H1 (cell line): ENCODE measurements around the gene EBF3. TPM values are rescaled to one million over a fixed set of nuclear protein-coding genes. Genes with fewer than 3 reads are reported as not detected.

Experiments
- CTCF ChIA-PET: fragments of 300-600 bp; sonication (Branson Sonifier 250); formaldehyde crosslinking; loops from one replicate; lab custom pipeline; 2021; ENCODE audit not compliant: partially characterized antibody; lab: Charles Lee
- POLR2A ChIA-PET: fragments of 300-600 bp; sonication (Branson Sonifier 250); formaldehyde crosslinking; loops from one replicate; lab custom pipeline; 2021; ENCODE audit warnings: inconsistent platforms; ENCODE audit not compliant: partially characterized antibody; lab: Charles Lee
- DNase-seq, 2 experiments: peaks; one replicate each; pipeline versions ENCODE4 v3.0.0 to v3.0.0-alpha.2; 2010 to 2022; ENCODE audit warnings: low spot score in 2 of 2, low read depth in 1 of 2, mixed read lengths in 1 of 2
- FAIRE-seq: peaks from 2 replicates; lab custom pipeline; 2011; peaks lifted over from hg19 to GRCh38; lab: Jason Lieb, UNC
- H2AFZ ChIP-seq: 2 replicates; pipeline ENCODE4 v1.8.1; 2012; ENCODE audit warnings: low read length, inconsistent platforms
- H2AK5ac ChIP-seq: 2 replicates; pipeline ENCODE4 v1.6.1; 2013; ENCODE audit warnings: low read depth, low read length
- H2BK120ac ChIP-seq: replicated peaks from 2 replicates; pipeline ENCODE3; 2013; ENCODE audit warnings: low read depth, low read length, inconsistent platforms
- H2BK12ac ChIP-seq: 2 replicates; pipeline ENCODE4 v1.6.1; 2013; ENCODE audit warnings: low read depth, low read length
- H2BK15ac ChIP-seq: 2 replicates; pipeline ENCODE4 v1.6.1; 2013; ENCODE audit warnings: low read length
- H2BK20ac ChIP-seq: 2 replicates; pipeline ENCODE4 v1.6.1; 2013; ENCODE audit warnings: low read length
- H2BK5ac ChIP-seq: 2 replicates; pipeline ENCODE4 v1.6.1; 2013; ENCODE audit warnings: low read depth, low read length
- H3K14ac ChIP-seq: 2 replicates; pipeline ENCODE4 v1.6.1; 2013; ENCODE audit warnings: inconsistent platforms; ENCODE audit not compliant: insufficient read length
- H3K18ac ChIP-seq: 2 replicates; pipeline ENCODE4 v1.6.1; 2013; ENCODE audit warnings: low read length; ENCODE audit errors: extremely low read depth
- H3K23ac ChIP-seq: 2 replicates; pipeline ENCODE4 v1.6.1; 2013; ENCODE audit warnings: inconsistent platforms; ENCODE audit not compliant: insufficient read length
- H3K23me2 ChIP-seq: 2 replicates; pipeline ENCODE4 v1.6.1; 2013; ENCODE audit warnings: low read depth, low read length
- H3K27ac ChIP-seq: 2 replicates; pipeline ENCODE4 v1.6.1; 2011; ENCODE audit warnings: low read depth, low read length, inconsistent platforms
- H3K27me3 ChIP-seq, 4 experiments: replicated peaks in 1 of 4; 1 replicate in 1 of 4; 2 replicates in 3 of 4; pipeline versions ENCODE4 v1.6.1 to v1.8.1; 2011 to 2013; ENCODE audit warnings: low read length in 3 of 4, mild to moderate bottlenecking in 3 of 4, inconsistent platforms in 2 of 4, mixed read lengths in 2 of 4, moderate library complexity in 1 of 4; ENCODE audit not compliant: control insufficient read depth in 3 of 4, insufficient read depth in 3 of 4; ENCODE audit errors: extremely low read depth in 1 of 4
- H3K36me3 ChIP-seq, 4 experiments: 2 replicates each; pipeline versions ENCODE4 v1.6.1 to v1.8.1; 2011 to 2013; ENCODE audit warnings: mild to moderate bottlenecking in 4 of 4, low read length in 3 of 4, moderate library complexity in 2 of 4, control low read depth in 1 of 4, inconsistent platforms in 1 of 4; ENCODE audit not compliant: insufficient read depth in 4 of 4, control insufficient read depth in 2 of 4
- H3K4ac ChIP-seq: replicated peaks from 2 replicates; pipeline ENCODE3; 2013; ENCODE audit warnings: low read length, low read depth, mixed read lengths, inconsistent platforms; ENCODE audit not compliant: insufficient read length
- H3K4me1 ChIP-seq, 4 experiments: replicated peaks in 1 of 4; 1 replicate in 1 of 4; 2 replicates in 3 of 4; pipeline versions ENCODE4 v1.6.1 to v1.8.1; 2011 to 2013; ENCODE audit warnings: low read length in 3 of 4, inconsistent platforms in 2 of 4, mixed read lengths in 1 of 4; ENCODE audit not compliant: insufficient read depth in 4 of 4, control insufficient read depth in 3 of 4
- H3K4me2 ChIP-seq, 2 experiments: 2 replicates each; pipeline versions ENCODE4 v1.6.1 to v1.8.1; 2011 to 2013; ENCODE audit warnings: low read depth in 2 of 2, low read length in 2 of 2, control low read depth in 1 of 2, inconsistent platforms in 1 of 2, mild to moderate bottlenecking in 1 of 2; ENCODE audit not compliant: insufficient read depth in 1 of 2
- H3K4me3 ChIP-seq, 4 experiments: fragments of 200-600, 300-600 bp in 1 of 4; sonication (generic), shearing (Covaris generic), sonication (Bioruptor Twin) in 1 of 4; 2 replicates each; pipeline versions ENCODE4 v1.5.1 to v1.8.1; 2011 to 2016; ENCODE audit warnings: low read length in 4 of 4, low read depth in 3 of 4, control low read depth in 2 of 4, inconsistent platforms in 2 of 4, mild to moderate bottlenecking in 2 of 4, mixed read lengths in 1 of 4, moderate library complexity in 1 of 4; ENCODE audit not compliant: insufficient read depth in 2 of 4; ENCODE audit errors: extremely low read depth in 1 of 4
- H3K56ac ChIP-seq: replicated peaks from 2 replicates; pipeline ENCODE3; 2013; ENCODE audit warnings: low read depth, mild to moderate bottlenecking, mixed read lengths, low read length, inconsistent platforms; ENCODE audit not compliant: insufficient read length
- H3K79me1 ChIP-seq: 2 replicates; pipeline ENCODE4 v1.6.1; 2013; ENCODE audit warnings: low read depth, low read length, control low read depth
- H3K79me2 ChIP-seq, 2 experiments: 2 replicates each; pipeline versions ENCODE4 v1.6.1 to v1.8.1; 2012 to 2013; ENCODE audit warnings: low read length in 2 of 2, mild to moderate bottlenecking in 2 of 2, inconsistent platforms in 1 of 2; ENCODE audit not compliant: insufficient read depth in 2 of 2, control insufficient read depth in 1 of 2
- H3K9ac ChIP-seq, 4 experiments: replicated peaks in 1 of 4; 1 replicate in 1 of 4; 2 replicates in 3 of 4; pipeline versions ENCODE4 v1.6.1 to v1.8.1; 2011 to 2013; ENCODE audit warnings: low read depth in 3 of 4, low read length in 3 of 4, control low read depth in 2 of 4, mild to moderate bottlenecking in 2 of 4, moderate library complexity in 2 of 4, inconsistent platforms in 1 of 4; ENCODE audit errors: extremely low read depth in 1 of 4
- H3K9me3 ChIP-seq, 2 experiments: 2 replicates each; pipeline versions ENCODE4 v1.6.1 to v1.8.1; 2012 to 2013; ENCODE audit warnings: mild to moderate bottlenecking in 2 of 2, moderate library complexity in 2 of 2, control low read depth in 1 of 2, inconsistent platforms in 1 of 2, low read depth in 1 of 2, low read length in 1 of 2, mixed read lengths in 1 of 2; ENCODE audit not compliant: insufficient read depth in 2 of 2
- H4K20me1 ChIP-seq, 2 experiments: replicated peaks in 1 of 2; 2 replicates each; pipeline versions ENCODE3 to v1.8.1; 2011 to 2013; ENCODE audit warnings: inconsistent platforms in 2 of 2, low read length in 2 of 2, mild to moderate bottlenecking in 1 of 2; ENCODE audit not compliant: insufficient read depth in 2 of 2, control insufficient read depth in 1 of 2
- H4K5ac ChIP-seq: 2 replicates; pipeline ENCODE4 v1.6.1; 2013; ENCODE audit warnings: low read length, low read depth, mixed read lengths, inconsistent platforms; ENCODE audit not compliant: insufficient read length
- H4K8ac ChIP-seq: 2 replicates; pipeline ENCODE4 v1.8.0; 2013; ENCODE audit warnings: mild to moderate bottlenecking, moderate library complexity, low read length, inconsistent platforms; ENCODE audit not compliant: insufficient read depth; ENCODE audit errors: extremely low read depth
- H4K91ac ChIP-seq: replicated peaks from 2 replicates; pipeline ENCODE3; 2013; ENCODE audit warnings: low read length, mixed read lengths, inconsistent platforms; ENCODE audit not compliant: insufficient read length
- BACH1 ChIP-seq: IDR thresholded peaks from 2 replicates; pipeline ENCODE4 v1.6.1; 2012; ENCODE audit warnings: low read length, improper control_type of control experiment
- BCL11A ChIP-seq, 2 experiments: IDR thresholded peaks; one replicate each; pipeline ENCODE4 v1.6.1; 2011; ENCODE audit warnings: low read depth in 2 of 2, low read length in 2 of 2, mild to moderate bottlenecking in 2 of 2
- BRCA1 ChIP-seq: IDR thresholded peaks from 2 replicates; pipeline ENCODE4 v1.6.1; 2012; ENCODE audit warnings: low read depth, low read length, improper control_type of control experiment
- CTCF ChIP-seq, 3 experiments: IDR thresholded peaks; 1 replicate in 2 of 3; 2 replicates in 1 of 3; pipeline versions ENCODE4 v1.5.1 to v1.6.1; 2011; ENCODE audit warnings: low read length in 3 of 3, mild to moderate bottlenecking in 3 of 3, inconsistent platforms in 2 of 3, low read depth in 1 of 3, moderate library complexity in 1 of 3; ENCODE audit not compliant: insufficient read depth in 1 of 3; ENCODE audit errors: control extremely low read depth in 1 of 3
- EGR1 ChIP-seq: IDR thresholded peaks from 2 replicates; pipeline ENCODE4 v1.6.1; 2011; ENCODE audit warnings: low read depth, low read length, borderline replicate concordance
- HDAC2 ChIP-seq, 2 experiments: fragments of 300-600 bp in 1 of 2; sonication (generic) in 1 of 2; IDR thresholded peaks; 2 replicates each; pipeline ENCODE4 v1.6.1; 2011 to 2012; ENCODE audit warnings: low read depth in 2 of 2, low read length in 2 of 2, mild to moderate bottlenecking in 2 of 2, moderate library complexity in 2 of 2, borderline replicate concordance in 1 of 2, inconsistent platforms in 1 of 2
- MAX ChIP-seq: IDR thresholded peaks from 2 replicates; pipeline ENCODE4 v1.6.1; 2012; ENCODE audit warnings: inconsistent platforms
- SAP30 ChIP-seq: fragments of 300-600 bp; sonication (generic); IDR thresholded peaks from 2 replicates; pipeline ENCODE4 v1.7.1; 2012; ENCODE audit warnings: low read length, moderate library complexity, mild to moderate bottlenecking, inconsistent platforms; ENCODE audit not compliant: insufficient read depth, insufficient replicate concordance
- SIX5 ChIP-seq: IDR thresholded peaks from 2 replicates; pipeline ENCODE4 v1.6.1; 2011; ENCODE audit warnings: mild to moderate bottlenecking, low read depth, low read length
- SP4 ChIP-seq: IDR thresholded peaks from 2 replicates; pipeline ENCODE4 v1.6.1; 2012; ENCODE audit warnings: low read length, inconsistent platforms
- WGBS, 2 experiments: shearing (Covaris generic) in 1 of 2; methylation state at CpG; one replicate each; pipeline versions ENCODE4 v1.1.6 to v1.1.7; 2013 to 2015; ENCODE audit warnings: low lambda C conversion rate in 2 of 2, mixed read lengths in 2 of 2, inconsistent platforms in 1 of 2, low coverage in 1 of 2, missing lambda C conversion rate in 1 of 2; ENCODE audit not compliant: insufficient replicate concordance in 2 of 2, insufficient coverage in 1 of 2, insufficient read length in 1 of 2; ENCODE audit errors: extremely low coverage in 1 of 2, missing lambda C conversion rate in 1 of 2; 5-methylcytosine and 5-hydroxymethylcytosine counted together
- polyA plus RNA-seq, 7 experiments: library from polyadenylated mRNA; depleted of rRNA in 3 of 7; stranded (reverse) in 5 of 7; unstranded in 2 of 7; fragments of >200 nt in 5 of 7; fragments of 200-250 nt in 2 of 7; gene quantifications; 1 replicate in 5 of 7; 2 replicates in 1 of 7; 4 replicates in 1 of 7; pipeline versions ENCODE4 v1.2.1 to v1.2.3, GENCODE V29; 2011 to 2013; ENCODE audit warnings: missing spikeins in 2 of 7, mixed read lengths in 2 of 7
- total RNA-seq: library from RNA; stranded (reverse); fragmentation: NEBNext Ultra II Directional; extraction: Animal tissue kit (Norgen Biotek cat#: 25700); gene quantifications from 2 replicates; pipeline ENCODE4 v1.2.1, GENCODE V29; 2021

Gene EBF3
- total and polyA plus RNA-seq, 2 of the 8 experiments (the other 6 are each of a cell fraction or from before 2014, with no cell fraction given), result 0.08 to 0.26 TPM

GRCh38 chr10:130010653-130011052 is 46.6 kb upstream of the EBF3 start:
- TF ChIP-seq BCL11A (IDR thresholded peaks at IDR 0.05; ENCODE audit: low read depth in 2 of 2, low read length in 2 of 2), result no peak
- no peak for TF ChIP-seq EGR1
- no peak for TF ChIP-seq SAP30
- no peak for TF ChIP-seq BRCA1
- no peak for TF ChIP-seq BACH1
- no peak for TF ChIP-seq SIX5
- no peak for TF ChIP-seq MAX
- no peak for TF ChIP-seq CTCF (IDR thresholded peaks at IDR 0.05; ENCODE audit: control extremely low read depth in 1 of 3, insufficient read depth in 1 of 3, low read depth in 1 of 3, low read length in 3 of 3)
- TF ChIP-seq HDAC2 (IDR thresholded peaks at IDR 0.05; ENCODE audit: borderline replicate concordance in 1 of 2, low read depth in 2 of 2, low read length in 2 of 2), result no peak
- no peak for TF ChIP-seq SP4
- H2BK12ac ChIP-seq, result no peak overlapping the region
- H4K5ac ChIP-seq, result no peak overlapping the region
- H2BK20ac ChIP-seq, result no peak overlapping the region
- H2AFZ ChIP-seq, result no peak overlapping the region
- no peak overlapping the region for H3K9ac ChIP-seq
- no peaks in the 10 kb centered on the region for H3K9me3 ChIP-seq
- ChIA-PET POLR2A (no interaction called here), CTCF (interaction anchor here (1.4 to 2.0 kb wide), 2 partner anchors 10 to 36 kb away, joined by 3 to 9 read pairs; no protein-coding TSS in a partner anchor)
- H3K4me3 ChIP-seq, result no peak overlapping the region
- no peak overlapping the region for H3K4me2 ChIP-seq
- no peak overlapping the region for H3K23ac ChIP-seq
- no peak for DNase-seq
- no peaks in the 10 kb centered on the region for H3K23me2 ChIP-seq
- H3K27ac ChIP-seq, result no peak overlapping the region
- WGBS, 2 experiments, result 86% methylated on average over 6 of the region's 6 CpGs; no CpG with 5 or more reads in 1 of the 2 experiments
- no peak overlapping the region for H3K4ac ChIP-seq
- no peak overlapping the region for H4K8ac ChIP-seq
- H2BK5ac ChIP-seq, result no peak overlapping the region
- no peak overlapping the region for H3K14ac ChIP-seq
- no peaks in the 10 kb centered on the region for H3K79me2 ChIP-seq
- no peak for FAIRE-seq
- no peaks in the 10 kb centered on the region; a peak in 1 of 7 replicates for H3K27me3 ChIP-seq
- no peak overlapping the region for H3K56ac ChIP-seq
- H2BK120ac ChIP-seq, result no peak overlapping the region
- H3K4me1 ChIP-seq, result no peaks in the 10 kb centered on the region; a peak in 1 of 7 replicates
- no peaks in the 10 kb centered on the region for H4K20me1 ChIP-seq
- H3K79me1 ChIP-seq, result no peaks in the 10 kb centered on the region
- H2BK15ac ChIP-seq, result no peak overlapping the region
- H4K91ac ChIP-seq, result no peak overlapping the region
- no peak overlapping the region for H3K18ac ChIP-seq
- H2AK5ac ChIP-seq, result no peak overlapping the region
- no peaks in the 10 kb centered on the region for H3K36me3 ChIP-seq
